SHP77 (cell line): ENCODE results near the gene AXIN1.

Experiments used
- DNase-seq, 2 experiments: peaks; one replicate each; lab custom pipeline; 2025; lab: John Stamatoyannopoulos, UW

The AXIN1 gene

DNA sequence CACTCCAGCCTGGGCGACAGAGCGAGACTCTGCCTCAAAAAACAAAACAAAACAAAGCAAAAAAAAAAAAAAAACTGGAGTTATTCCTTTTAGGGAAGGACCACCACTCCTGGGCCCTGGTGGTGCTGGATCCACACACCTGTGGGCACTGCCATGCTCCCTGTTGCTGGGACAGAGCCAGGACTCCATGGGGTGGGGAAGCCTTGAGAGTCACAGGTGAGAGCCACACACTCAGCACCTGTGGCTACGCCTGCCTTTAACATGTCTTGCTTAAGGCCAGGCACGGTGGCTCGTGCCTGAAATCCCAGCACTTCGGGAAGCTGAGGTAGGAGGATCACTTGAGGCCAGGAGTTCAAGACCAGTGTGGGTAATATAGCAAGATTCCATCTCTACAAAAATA lies 51.3 kb downstream of the AXIN1 start:
- no peak for DNase-seq

DNA sequence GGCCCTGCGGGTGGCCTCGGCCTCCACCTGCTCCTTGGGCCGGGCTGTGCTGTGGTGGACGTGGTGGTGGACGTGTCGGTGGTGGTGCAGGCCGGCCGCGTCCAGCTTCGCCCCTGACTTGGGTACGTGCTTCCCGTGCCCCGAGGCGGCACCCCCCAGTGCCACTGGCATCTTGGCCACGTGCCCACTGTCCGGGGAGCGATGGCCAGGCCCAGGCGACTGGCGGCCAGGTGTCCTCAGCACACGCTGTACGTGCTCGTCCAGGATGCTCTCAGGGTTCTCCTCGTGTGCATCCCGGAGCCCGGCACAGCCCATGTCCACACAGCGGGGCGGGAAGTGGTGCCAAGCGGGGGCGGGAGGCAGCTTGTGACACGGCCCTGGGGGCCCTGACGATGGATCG lies 54.7 kb downstream of the AXIN1 start:
- DNase-seq, result no peak

DNA sequence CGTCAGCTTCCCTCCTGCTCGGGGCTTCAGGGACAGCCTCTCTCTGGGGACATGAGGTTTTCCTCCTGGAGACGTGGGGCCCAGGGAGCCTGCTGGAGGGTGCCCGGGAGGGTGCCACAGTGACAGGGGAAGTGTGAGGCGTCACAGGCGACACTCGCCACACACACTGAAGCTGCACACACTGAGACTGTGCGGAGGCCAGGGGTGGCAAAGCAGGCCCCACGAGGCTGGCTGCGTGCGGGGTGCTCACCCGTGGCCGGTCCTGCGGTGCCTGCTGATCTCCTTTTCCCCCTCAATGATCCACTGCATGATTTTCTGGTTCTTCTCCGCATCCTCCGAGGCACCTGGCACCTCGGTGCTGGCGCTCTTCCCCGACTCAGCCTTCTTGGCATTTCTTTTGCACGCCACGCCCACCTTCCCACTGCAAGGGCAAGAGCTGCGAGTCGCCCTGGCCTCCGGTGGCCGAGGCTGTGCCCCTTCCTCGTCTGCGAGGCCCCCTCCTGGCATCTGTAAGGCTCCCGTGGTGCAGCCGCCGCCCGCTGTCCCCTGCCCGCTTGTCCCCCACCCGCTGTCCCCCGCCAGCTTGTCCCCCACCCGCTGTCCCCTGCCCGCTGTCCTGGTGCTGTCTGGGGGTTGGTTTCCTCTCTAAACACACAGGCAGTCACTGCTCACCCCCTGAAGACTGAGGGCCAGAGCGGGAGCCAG lies 55.6 kb downstream of the AXIN1 start:
- no peak for DNase-seq

DNA sequence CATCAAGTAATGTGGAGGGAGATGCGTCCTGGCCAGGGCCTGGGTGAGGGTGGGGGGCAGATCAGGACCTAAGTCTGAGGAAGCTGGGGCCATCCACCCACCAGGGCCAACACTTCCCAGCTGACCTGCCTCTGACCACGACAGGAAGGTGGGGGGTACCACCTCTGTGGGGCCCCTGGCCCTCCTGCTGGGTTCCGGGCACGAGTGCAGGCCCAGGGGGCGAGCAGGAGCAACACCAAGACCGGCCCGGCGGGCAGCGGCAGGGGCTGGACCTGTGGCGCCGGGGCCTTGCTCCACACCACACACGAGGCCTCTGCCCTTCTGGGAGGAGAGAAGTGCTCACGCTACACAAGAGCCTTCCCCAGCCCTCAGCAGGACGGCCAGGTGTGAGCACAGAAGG lies 56.2 kb downstream of the AXIN1 start:
- DNase-seq, result no peak

DNA sequence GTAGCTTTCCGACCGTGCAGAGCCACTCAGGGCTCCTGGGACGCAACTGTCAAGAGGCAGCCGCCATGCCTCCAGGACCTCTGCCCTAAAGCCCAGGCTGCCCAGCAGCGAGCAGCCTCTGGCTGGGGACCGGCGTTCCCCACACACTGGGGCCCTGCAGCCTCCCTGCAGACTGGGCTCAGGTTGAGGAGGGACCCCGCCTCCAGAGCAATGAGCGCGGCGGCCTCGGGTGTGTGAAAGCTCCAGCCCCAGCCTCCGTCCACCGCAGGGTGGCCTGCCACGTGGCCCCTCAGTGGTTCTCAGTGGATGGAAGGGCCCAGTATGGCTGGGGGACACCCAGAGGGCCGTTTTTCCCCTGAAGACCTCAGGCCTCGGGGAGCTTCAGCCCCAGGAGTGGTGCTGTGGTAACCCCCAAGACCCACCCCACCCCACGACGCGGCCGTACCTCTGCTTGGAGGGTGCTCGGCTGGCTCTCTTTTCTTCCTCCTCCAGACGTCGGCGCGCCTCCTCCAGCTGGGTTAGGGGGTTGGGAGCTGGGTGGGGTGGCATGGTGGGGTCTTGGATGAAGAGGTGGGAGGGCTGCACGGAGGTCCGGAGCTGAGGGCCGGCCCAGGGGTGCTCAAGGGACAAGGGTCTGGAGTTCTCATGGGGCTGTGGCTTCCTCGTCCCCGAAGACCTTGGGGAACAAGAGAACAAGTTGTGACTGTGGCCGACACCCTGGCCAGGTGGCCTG lies 59.3 kb downstream of the AXIN1 start:
- no peak for DNase-seq

DNA sequence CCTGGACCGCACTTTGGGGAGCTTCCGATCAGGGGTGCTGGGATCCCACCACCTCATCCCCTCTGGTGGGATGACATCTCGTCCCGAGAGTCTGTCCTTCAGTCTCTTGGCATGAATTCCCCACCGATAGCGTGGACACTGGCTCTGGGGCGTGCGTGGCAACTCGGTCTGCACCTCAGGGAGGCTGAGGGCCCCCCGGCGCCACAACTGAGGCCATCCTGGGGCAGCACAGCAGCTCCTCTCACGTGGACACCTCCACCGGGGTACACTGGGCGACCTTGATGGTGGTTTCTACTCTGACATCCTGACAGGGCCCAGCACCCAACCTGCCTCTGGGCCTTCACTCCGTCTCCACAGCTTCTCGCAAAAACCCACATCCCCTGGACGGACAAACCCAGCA lies 61.0 kb downstream of the AXIN1 start:
- DNase-seq, result no peak

DNA sequence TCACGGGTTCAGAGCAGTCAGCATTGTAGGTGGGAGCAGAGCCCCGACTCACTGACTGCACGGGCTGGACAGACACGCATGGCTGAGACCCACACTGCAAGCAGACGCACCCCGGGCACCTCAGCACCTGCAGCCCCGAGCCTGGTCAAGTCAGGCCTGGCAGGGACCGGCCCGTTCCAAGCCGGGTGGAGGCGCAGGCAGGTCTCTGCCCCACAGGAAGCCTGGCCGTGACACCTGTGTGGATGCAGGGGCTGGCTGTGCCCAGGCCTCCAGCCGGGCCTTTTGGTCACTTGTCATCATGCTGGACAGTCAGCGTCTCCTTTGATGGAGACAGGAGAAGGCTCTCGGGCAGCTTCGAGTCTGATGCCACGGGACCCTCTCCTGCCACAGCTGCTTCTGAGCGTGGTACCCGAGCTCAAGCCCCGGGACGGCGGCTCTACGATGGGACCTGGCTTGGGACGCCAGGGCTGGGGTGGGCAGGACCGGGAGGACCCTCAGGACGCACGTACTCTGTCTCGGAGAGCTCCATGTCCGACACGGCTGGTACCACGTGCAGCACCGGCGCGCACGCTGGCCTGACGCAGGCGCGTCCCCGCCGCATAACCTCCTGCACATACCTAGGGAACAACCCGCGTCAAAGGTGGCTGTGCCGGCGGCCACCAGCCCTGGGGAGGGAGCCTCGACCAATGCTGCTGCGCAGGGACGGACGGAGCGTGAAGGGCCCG lies 61.7 kb downstream of the AXIN1 start:
- no peak for DNase-seq

DNA sequence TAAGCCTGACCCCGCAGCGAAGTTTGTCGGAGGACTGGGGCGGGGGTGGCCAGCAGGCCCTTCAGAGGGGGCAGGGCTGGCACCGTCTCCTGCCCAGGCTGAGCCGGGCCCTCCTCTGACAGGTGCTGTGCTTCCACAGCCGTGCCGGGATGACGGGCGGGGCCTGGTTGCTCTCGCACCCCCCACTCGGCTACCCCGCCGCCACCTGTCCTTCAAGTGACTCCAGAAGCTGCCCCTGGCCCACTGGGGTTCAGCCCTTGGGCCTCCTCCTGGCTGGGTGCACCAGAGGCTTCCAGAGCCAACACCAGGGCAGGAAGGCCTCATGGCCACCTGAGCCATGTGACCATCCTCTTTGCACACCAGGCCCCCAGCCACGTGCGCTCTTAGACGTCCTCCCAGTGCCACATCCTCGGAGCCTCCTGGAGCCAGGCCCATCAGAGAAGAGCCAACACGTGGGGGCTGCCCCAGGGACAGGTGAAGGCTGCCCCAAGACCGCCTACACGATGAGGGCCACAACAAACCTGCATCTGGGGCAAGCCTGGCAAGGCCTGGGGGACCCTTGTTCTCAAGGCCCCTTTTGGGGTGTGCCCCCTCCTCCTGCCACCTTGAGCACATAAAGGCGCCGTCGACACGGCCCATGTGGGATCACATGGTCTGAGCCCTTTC lies 62.4 kb downstream of the AXIN1 start:
- DNase-seq, result no peak

DNA sequence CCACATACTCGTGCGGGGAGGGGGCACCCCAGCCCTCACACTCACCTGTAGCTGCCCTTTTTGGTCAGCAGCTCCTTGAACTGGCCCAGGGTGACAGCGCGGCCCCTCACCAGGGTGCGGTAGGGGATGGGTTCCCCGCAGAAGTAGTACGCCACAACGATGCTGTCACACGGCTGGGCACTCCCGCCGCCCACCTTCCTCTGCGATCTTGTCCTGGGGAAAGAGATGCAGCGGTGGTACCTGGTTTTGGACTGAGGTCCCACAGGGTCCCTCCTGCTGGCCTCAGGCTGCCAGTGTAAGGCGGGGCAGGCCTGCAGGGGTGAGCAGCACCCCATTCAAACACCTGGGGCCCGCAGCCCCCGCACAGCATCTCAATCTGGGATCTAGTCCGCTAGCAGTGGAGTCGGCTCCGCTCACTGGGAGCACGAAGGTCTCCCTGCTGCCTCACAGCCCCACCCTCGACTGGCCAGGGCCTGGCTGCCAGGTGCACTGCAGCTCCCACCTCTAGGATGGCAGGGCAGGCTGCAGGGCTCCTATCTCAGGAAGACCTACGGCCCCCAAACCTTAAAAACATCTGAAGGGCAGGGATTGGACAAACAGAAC lies 63.0 kb downstream of the AXIN1 start:
- DNase-seq, result no peak

DNA sequence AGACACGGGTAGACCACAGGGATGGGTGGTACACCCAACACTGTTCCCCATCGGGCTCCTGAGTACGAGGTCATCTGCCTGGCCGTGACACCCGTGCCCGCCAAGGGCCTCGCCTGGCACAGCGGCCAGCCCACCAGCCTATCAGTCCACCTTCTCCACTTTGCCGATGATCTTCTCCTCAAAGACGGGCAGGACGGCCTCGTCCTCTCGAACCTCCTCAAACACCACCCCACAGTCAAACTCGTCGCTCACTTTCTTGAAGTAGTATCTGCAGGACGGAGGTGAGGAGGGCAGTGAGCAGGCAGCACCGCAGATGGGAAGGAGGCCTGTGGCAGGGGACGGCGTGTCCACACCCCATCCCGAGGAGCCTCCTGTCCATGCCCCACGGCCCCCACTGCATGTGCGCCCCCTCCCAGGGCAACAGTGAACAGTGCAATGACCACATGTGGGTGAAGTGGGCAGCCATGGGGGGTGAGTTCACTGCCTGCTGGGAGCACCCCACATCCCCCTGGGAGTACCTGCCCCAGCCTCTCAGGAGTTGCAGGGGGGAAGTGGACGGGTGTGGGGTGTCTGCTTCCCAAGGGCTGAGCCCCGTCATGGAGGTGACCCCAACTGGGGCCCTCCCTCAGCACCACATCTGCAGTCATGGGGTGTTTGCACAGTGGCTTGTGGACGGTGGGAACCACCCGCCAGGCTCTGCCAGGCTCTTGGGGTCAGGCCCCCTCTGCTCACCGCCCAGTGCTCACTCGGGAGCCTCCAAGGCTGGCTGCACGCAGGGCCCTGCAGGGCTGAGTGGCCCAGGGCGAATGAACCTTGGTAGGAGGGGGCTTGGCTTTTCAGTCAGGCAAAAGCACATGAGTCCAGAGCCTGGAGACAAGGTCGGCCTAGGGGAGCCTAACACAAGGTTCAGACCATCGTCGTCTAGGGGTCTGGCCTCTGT lies 64.3 kb downstream of the AXIN1 start:
- no peak for DNase-seq

DNA sequence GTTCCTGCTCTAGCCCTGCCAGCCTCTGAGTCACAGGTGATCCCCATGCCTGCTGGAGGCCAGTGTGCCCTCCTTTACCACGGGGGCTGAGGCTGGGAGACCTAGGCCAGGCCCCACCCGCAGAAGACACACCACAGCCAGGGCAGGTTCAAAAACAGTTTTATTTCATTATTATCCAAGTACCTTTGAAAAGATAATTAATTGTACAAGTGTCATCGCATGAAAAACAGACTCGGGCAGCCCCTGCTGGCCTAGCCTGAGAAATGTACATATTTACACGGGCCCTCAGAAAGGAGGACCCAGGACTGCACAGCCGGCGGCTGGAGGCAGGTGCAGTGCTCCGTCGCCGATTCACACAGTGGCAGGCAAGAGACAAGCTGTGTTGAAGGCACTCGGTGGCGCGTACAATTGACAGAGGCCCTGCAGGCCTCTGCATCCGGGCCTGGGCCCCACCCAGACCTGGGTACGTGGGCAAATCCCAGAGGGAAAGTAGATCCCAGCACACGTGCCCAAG lies 65.2 kb downstream of the AXIN1 start:
- peak; percentile 81 to 87 for DNase-seq

DNA sequence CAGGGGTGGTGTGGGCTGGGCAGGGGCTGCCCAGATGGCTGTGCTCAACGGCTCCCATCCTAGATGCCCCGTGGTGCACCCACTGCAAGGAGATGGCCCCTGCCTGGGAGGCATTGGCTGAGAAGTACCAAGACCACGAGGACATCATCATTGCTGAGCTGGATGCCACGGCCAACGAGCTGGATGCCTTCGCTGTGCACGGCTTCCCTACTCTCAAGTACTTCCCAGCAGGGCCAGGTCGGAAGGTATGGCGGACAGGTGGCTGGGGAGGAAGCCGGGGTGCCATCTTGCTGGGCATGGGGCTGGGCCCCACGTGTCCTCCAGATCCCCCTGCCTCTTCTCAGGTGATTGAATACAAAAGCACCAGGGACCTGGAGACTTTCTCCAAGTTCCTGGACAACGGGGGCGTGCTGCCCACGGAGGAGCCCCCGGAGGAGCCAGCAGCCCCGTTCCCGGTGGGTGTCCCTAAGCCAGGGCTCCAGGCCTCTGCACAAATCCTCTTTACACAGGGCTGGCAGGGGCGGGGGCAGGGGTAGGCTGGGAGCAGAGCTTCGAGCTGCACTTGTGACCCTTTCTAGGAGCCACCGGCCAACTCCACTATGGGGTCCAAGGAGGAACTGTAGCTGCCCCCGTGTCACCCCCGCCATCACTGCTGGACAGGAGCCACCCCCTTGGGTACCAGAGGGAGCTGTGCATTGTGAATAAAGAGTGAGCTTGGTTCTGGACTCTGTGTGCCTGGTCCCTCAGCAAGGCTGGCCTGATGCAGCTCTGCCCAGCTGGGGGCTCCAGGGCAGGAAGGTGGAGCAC lies 65.8 kb downstream of the AXIN1 start:
- no peak for DNase-seq

DNA sequence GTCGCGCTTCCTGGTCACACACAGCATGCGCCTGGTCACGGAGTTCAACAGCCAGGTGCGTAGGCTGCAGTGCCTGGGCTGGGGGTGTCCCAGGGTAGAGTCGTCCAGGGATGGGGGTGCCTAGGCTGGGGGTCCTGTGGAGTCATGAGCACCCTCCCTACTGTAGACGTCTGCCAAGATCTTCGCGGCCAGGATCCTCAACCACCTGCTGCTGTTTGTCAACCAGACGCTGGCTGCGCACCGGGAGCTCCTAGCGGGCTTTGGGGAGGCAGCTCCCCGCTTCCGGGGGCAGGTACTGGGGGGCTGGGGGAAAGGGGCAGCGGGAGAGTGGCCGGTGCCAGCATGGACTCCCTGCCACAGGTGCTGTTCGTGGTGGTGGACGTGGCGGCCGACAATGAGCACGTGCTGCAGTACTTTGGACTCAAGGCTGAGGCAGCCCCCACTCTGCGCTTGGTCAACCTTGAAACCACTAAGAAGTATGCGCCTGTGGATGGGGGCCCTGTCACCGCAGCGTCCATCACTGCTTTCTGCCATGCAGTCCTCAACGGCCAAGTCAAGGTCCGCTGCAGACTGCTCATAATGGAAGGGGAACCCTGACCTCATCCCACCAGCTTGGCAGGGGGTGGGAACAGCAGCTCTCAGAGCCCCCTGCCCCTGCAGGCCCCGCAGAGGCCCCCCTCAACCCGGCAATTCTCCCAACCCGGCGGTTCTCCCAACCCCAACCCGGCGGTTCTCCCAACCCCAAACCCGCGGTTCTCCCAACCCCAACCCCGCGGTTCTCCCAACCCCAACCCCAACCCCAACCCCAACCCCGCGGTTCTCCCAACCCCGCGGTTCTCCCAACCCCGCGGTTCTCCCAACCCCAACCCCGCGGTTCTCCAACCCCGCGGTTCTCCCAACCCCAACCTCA lies 67.1 kb downstream of the AXIN1 start:
- DNase-seq, result no peak

DNA sequence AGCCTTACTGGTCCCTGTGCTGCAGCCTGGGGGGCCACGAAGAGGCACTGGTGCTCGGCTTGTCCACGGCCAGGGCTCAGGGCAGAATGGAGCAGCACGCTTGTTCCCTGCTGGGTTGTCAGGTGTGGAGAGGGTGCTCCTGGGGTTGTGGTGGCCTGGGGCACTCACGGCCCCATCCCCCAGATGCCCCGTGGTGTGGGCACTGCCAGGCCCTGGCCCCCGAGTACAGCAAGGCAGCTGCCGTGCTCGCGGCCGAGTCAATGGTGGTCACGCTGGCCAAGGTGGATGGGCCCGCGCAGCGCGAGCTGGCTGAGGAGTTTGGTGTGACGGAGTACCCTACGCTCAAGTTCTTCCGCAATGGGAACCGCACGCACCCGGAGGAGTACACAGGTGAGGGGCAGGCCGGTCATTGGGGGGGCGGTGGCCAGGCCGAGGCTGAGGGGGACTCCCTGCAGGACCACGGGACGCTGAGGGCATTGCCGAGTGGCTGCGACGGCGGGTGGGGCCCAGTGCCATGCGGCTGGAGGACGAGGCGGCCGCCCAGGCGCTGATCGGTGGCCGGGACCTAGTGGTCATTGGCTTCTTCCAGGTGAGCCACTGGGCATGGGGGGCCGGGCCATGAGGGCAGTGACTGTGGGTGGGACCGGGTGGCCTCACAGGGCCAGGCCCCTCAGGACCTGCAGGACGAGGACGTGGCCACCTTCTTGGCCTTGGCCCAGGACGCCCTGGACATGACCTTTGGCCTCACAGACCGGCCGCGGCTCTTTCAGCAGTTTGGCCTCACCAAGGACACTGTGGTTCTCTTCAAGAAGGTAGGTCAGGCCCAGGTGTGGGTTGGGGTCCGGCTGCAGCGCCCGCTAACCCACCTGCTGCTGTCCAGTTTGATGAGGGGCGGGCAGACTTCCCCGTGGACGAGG lies 68.1 kb downstream of the AXIN1 start:
- DNase-seq, result no peak

DNA sequence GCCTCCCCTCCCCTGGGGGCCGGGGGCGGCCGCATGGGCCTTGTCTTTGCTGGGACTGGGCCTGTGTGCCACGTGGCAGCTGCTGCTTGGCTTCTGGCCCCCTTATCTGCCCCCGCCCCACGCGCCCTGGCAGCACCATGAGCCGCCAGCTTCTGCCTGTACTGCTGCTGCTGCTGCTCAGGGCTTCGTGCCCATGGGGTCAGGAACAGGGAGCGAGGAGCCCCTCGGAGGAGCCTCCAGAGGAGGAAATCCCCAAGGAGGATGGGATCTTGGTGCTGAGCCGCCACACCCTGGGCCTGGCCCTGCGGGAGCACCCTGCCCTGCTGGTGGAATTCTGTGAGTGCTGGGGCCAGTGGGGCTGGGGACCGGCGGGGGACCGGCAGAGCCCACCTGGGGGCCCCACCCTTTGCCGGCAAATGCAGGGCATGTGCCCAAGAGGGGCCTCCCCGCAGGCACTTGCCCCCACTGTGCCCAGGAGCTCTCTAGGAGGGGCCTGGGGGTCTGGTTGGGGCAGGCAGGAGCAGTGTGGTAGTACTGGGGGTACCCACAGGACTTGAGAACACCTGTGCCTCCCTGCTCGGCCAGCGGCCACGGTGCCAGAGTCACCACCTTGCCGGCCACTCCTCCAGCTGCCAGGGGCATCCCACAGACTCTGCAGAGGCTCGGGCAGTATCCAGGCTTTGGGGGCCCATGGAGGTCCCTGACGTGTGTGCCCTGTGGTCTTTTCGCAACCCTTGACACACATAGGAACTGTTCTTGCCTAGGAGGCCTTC lies 69.3 kb downstream of the AXIN1 start, which contains the start of gene PDIA2:
Gene PDIA2, plus strand, starts transcription at position 132 of the 773 bp plus-strand sequence. Its CDS starts 6 bp downstream, at position 138.
- no peak for DNase-seq

DNA sequence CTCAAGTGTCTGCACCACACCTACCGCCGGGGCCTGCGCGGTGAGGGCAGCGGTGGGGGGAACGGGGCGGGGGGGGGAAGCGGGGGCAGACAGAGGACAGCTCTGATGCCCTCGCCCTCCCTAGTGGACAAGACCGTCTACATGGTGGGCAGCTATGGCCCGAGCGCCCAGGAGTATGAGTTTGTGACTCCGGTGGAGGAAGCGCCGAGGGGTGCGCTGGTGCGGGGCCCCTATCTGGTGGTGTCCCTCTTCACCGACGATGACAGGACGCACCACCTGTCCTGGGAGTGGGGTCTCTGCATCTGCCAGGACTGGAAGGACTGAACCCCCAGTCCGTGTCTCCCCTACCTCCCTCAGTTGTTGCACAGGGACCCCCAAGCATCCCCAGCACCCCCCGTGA lies 70.0 kb downstream of the AXIN1 start:
- DNase-seq, result no peak
